Measurements from ENCODE around the gene PLCXD3.

GRCh38 chr5:41410737-41411136 is 99.7 kb downstream of the PLCXD3 start:
- TF ChIP-seq CTCF (IDR thresholded peaks at IDR 0.05) (no peak), POLR2A (IDR thresholded peaks at IDR 0.05) (no peak)
